ENCODE measurements around the gene ME3.

The ME3 gene
- long read RNA-seq, transcript ME3-212 (15 exons, 2,311 nt) = major isoform, 6 of 18 reads
- long read RNA-seq, partial matches to known transcripts = 1 of 18 reads
- long read RNA-seq, other reads (novel, unspliced or antisense) = 9 of 18 reads

- Histone ChIP-seq H3K4me3 (replicated peaks; ENCODE audit: insufficient read depth, low read length) (peak within 1 kb of the TSS; percentile 70), H3K27ac (replicated peaks) (no peak within 1 kb of the TSS), H3K27me3 (ENCODE audit: insufficient read depth, poor library complexity, severe bottlenecking) (peaks cover 27% of the 10 kb centered on the region)
- peak; percentile 40 to 53 for DNase-seq (ENCODE audit: low read depth in 1 of 2, low spot score in 1 of 2)
- no peak for TF ChIP-seq POLR2AphosphoS5 (IDR thresholded peaks at IDR 0.05; ENCODE audit: low read depth)
- peak; percentile 19; the same call in 1 of the 2 replicates for TF ChIP-seq SPI1 (IDR thresholded peaks at IDR 0.05; ENCODE audit: borderline replicate concordance, low read depth)
Measured at GRCh38 chr11:86672007-86672621, at the start of gene ME3. TSS of gene ME3 (minus strand) at chr11:86672616.

DNA sequence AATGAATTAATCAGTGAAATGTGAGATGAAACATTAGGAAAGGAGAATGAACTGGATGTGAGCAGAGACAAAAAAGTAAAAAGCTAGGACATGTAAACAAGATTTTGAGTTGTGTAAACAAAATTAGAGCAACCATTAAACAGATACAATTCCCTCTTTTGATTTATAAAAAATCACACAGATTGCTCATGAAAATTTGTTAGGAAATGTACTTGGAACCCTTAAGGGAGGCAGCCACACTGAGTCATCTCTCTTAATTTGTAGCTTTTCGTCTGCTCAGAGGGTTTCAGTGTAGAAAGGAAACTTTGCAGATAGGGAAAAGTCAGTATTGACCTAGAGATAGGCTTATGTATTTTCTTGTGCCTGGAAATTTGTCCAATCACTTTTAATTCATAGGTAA lies 49.6 kb upstream of the ME3 start:
- H3K4me3 ChIP-seq (replicated peaks; ENCODE audit: insufficient read depth, low read length) = no peak overlapping the region
- TF ChIP-seq, protein P1, sequence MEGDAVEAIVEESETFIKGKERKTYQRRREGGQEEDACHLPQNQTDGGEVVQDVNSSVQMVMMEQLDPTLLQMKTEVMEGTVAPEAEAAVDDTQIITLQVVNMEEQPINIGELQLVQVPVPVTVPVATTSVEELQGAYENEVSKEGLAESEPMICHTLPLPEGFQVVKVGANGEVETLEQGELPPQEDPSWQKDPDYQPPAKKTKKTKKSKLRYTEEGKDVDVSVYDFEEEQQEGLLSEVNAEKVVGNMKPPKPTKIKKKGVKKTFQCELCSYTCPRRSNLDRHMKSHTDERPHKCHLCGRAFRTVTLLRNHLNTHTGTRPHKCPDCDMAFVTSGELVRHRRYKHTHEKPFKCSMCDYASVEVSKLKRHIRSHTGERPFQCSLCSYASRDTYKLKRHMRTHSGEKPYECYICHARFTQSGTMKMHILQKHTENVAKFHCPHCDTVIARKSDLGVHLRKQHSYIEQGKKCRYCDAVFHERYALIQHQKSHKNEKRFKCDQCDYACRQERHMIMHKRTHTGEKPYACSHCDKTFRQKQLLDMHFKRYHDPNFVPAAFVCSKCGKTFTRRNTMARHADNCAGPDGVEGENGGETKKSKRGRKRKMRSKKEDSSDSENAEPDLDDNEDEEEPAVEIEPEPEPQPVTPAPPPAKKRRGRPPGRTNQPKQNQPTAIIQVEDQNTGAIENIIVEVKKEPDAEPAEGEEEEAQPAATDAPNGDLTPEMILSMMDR (IDR thresholded peaks at IDR 0.05; ENCODE audit: insufficient read depth, low read length) = no peak
- TF ChIP-seq, protein P2, sequence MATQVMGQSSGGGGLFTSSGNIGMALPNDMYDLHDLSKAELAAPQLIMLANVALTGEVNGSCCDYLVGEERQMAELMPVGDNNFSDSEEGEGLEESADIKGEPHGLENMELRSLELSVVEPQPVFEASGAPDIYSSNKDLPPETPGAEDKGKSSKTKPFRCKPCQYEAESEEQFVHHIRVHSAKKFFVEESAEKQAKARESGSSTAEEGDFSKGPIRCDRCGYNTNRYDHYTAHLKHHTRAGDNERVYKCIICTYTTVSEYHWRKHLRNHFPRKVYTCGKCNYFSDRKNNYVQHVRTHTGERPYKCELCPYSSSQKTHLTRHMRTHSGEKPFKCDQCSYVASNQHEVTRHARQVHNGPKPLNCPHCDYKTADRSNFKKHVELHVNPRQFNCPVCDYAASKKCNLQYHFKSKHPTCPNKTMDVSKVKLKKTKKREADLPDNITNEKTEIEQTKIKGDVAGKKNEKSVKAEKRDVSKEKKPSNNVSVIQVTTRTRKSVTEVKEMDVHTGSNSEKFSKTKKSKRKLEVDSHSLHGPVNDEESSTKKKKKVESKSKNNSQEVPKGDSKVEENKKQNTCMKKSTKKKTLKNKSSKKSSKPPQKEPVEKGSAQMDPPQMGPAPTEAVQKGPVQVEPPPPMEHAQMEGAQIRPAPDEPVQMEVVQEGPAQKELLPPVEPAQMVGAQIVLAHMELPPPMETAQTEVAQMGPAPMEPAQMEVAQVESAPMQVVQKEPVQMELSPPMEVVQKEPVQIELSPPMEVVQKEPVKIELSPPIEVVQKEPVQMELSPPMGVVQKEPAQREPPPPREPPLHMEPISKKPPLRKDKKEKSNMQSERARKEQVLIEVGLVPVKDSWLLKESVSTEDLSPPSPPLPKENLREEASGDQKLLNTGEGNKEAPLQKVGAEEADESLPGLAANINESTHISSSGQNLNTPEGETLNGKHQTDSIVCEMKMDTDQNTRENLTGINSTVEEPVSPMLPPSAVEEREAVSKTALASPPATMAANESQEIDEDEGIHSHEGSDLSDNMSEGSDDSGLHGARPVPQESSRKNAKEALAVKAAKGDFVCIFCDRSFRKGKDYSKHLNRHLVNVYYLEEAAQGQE (IDR thresholded peaks at IDR 0.05; ENCODE audit: insufficient replicate concordance, low read depth) = no peak
- TF ChIP-seq SPI1 (IDR thresholded peaks at IDR 0.05; ENCODE audit: borderline replicate concordance, low read depth) (no peak), GABPA (IDR thresholded peaks at IDR 0.05; ENCODE audit: low read depth) (no peak), POLR2AphosphoS5 (IDR thresholded peaks at IDR 0.05; ENCODE audit: low read depth) (no peak)
- no peak overlapping the region for H3K27ac ChIP-seq (replicated peaks)
- no peak for DNase-seq (ENCODE audit: low read depth in 1 of 2, low spot score in 1 of 2)
- H3K27me3 ChIP-seq (ENCODE audit: insufficient read depth, poor library complexity, severe bottlenecking) = no peaks in the 10 kb centered on the region

GRCh38 chr11:86720546-86720945 lies 48.1 kb upstream of the ME3 start:
- Histone ChIP-seq H3K4me3 (replicated peaks; ENCODE audit: insufficient read depth, low read length) (no peak overlapping the region), H3K27ac (replicated peaks) (no peak overlapping the region), H3K27me3 (ENCODE audit: insufficient read depth, poor library complexity, severe bottlenecking) (no peaks in the 10 kb centered on the region)
- no peak for TF ChIP-seq SPI1 (IDR thresholded peaks at IDR 0.05; ENCODE audit: borderline replicate concordance, low read depth)
- TF ChIP-seq, protein P2 (IDR thresholded peaks at IDR 0.05; ENCODE audit: insufficient replicate concordance, low read depth) = no peak
- TF ChIP-seq POLR2AphosphoS5 (IDR thresholded peaks at IDR 0.05; ENCODE audit: low read depth) = no peak
- TF ChIP-seq, protein P1 (IDR thresholded peaks at IDR 0.05; ENCODE audit: insufficient read depth, low read length) = no peak
- no peak for TF ChIP-seq GABPA (IDR thresholded peaks at IDR 0.05; ENCODE audit: low read depth)
- DNase-seq (ENCODE audit: low read depth in 1 of 2, low spot score in 1 of 2) = no peak

DNA sequence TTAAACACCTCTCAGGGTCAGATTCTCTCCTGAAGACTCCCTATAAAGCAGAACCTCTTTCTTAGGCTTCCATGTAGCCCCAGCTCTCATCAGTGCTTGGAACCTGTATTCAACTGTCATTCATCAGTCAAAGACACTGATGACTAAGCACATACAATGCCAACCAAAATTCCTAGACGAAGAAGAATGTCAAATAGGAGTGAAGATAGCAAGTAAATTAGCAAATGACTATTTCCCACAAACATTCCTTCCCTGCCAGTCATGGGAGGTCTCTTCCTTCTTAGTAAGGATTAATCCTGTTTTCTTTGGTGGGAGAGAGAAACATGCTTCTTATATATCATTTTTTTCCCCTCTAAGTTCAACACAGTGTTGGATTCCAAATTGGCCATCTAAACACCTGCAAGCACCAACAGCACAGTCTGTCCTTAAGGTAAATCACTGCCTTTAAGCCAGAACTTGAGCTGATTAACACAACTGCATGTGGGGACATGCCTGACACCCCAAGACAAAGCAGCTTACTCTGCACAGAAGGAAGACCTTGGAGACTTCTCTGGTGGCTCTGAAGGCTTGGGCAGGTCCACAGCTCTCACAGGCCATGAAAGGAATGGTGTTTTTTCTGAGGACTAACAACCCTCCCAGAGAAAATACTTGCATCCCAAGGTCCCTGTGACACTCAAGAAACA lies 47.5 kb upstream of the ME3 start:
- TF ChIP-seq, protein P2 (IDR thresholded peaks at IDR 0.05; ENCODE audit: insufficient replicate concordance, low read depth) = no peak
- TF ChIP-seq POLR2AphosphoS5 (IDR thresholded peaks at IDR 0.05; ENCODE audit: low read depth) = no peak
- TF ChIP-seq, protein P1 (IDR thresholded peaks at IDR 0.05; ENCODE audit: insufficient read depth, low read length) = no peak
- no peak for TF ChIP-seq SPI1 (IDR thresholded peaks at IDR 0.05; ENCODE audit: borderline replicate concordance, low read depth)
- no peak for TF ChIP-seq GABPA (IDR thresholded peaks at IDR 0.05; ENCODE audit: low read depth)
- no peaks in the 10 kb centered on the region for H3K27me3 ChIP-seq (ENCODE audit: insufficient read depth, poor library complexity, severe bottlenecking)
- DNase-seq (ENCODE audit: low read depth in 1 of 2, low spot score in 1 of 2) = no peak
- H3K4me3 ChIP-seq (replicated peaks; ENCODE audit: insufficient read depth, low read length) = no peak overlapping the region
- no peak overlapping the region for H3K27ac ChIP-seq (replicated peaks)

Data from HL-60 (cell line).